Activated CD4-positive, alpha-beta T cell treated with anti-CD3 and anti-CD28 coated beads, Interleukin-2, amount 50 U/mL, for 24 hours (primary cell): ENCODE measurements around the gene MEIOB.
"Not testable (repeated sequence)": the region's sequence is repeated elsewhere in the genome, so short reads cannot be mapped to it uniquely, and the experiment has no call there.

ENCODE experiments used
- DNase-seq, 2 donors: peaks; one replicate each; pipeline ENCODE4 v3.0.0-alpha.2; 2020; ENCODE audit warnings: low read depth in 1 of 2, low spot score in 1 of 2

Gene MEIOB

DNA sequence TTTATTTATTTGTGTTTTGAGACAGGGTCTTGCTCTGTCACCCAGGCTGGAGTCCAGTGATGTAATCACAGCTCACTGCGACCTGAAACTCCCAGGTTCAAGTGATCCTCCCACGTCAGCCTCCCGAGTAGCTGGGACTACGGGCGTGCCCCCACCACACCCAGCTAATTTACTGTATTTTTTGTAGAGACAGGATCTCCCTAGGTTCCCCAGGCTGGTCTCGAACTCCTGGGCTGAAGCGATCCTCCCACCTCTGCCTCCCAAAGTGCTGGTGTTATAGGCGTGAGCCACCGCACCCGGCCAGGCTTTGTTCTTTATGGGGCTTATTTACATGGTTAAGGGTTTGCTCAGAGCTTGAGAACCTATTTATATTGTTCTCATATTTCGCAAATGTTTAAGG lies 5.8 kb upstream of the MEIOB start:
- no peak for DNase-seq

GRCh38 chr16:1877089-1877488 lies 5.1 kb upstream of the MEIOB start:
- DNase-seq: no peak

DNA sequence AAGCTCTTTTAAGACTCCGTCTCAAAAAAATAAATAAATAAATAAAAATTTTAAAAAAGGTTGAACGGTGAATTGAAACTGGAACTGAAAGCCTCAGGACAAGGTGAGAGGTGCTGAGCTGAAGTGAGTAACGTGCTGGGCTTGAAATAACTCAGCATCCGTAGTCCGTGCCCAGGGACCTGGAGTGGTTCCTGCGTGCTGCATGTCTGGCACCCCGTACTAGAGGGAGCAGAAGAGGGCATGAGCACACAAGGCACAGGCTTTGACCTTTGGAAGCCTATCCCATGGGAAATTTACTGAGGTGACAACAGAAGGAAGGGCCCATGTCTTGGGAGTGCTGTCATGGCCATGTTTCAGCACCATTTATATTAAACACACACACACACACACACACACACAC lies 4.5 kb upstream of the MEIOB start:
- no peak for DNase-seq

- DNase-seq: not testable (repeated sequence)
Measured at GRCh38 chr16:1876066-1876465, 4.1 kb upstream of the MEIOB start.

GRCh38 chr16:1874854-1875253 lies 2.9 kb upstream of the MEIOB start:
- DNase-seq: no peak

- no peak for DNase-seq
Measured at GRCh38 chr16:1870365-1871082, 1.4 kb downstream of the MEIOB start.

GRCh38 chr16:1865902-1866690 lies 5.9 kb downstream of the MEIOB start:
- no peak for DNase-seq

GRCh38 chr16:1863681-1864460 lies 8.1 kb downstream of the MEIOB start:
- DNase-seq: no peak

DNA sequence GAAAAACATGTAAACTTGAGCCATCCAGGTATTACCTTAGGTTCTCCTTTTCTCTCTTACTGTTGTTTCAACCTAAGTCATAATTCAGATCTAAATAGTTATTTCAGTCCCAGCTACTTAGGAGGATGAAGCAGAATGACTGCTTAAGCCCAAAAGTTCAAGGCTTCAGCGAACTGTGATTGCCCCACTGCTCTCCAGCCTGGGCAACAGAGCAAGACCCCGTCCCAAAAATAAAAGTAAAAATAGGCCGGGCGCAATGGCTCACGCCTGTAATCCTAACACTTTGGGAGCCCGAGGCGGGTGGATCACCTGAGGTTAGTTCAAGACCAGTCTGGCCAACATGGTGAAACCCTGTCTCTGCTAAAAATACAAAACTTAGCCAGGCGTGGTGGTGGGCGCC lies 9.6 kb downstream of the MEIOB start:
- DNase-seq: no peak

GRCh38 chr16:1861730-1862129 lies 10.2 kb downstream of the MEIOB start:
- DNase-seq: no peak

DNA sequence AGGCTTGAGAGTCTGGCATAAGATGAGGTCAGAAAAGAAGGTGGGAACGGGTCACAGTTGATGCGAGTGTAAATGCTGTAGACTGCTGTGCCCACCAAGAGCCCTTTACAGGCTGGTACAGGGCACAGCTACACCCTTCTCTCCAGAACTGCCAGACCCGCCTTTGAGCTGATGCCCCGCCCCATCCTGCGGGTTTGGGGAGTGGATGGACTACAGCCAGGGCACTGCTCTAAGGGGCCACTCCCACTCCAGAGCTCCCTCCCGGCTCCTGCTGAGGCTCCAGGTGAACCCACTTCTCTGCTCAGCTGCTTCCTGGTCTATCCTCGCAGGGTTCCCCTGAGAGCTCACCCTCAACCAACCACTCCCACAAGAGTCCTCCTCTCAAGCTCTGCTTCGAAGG lies 12.3 kb downstream of the MEIOB start:
- no peak for DNase-seq

DNA sequence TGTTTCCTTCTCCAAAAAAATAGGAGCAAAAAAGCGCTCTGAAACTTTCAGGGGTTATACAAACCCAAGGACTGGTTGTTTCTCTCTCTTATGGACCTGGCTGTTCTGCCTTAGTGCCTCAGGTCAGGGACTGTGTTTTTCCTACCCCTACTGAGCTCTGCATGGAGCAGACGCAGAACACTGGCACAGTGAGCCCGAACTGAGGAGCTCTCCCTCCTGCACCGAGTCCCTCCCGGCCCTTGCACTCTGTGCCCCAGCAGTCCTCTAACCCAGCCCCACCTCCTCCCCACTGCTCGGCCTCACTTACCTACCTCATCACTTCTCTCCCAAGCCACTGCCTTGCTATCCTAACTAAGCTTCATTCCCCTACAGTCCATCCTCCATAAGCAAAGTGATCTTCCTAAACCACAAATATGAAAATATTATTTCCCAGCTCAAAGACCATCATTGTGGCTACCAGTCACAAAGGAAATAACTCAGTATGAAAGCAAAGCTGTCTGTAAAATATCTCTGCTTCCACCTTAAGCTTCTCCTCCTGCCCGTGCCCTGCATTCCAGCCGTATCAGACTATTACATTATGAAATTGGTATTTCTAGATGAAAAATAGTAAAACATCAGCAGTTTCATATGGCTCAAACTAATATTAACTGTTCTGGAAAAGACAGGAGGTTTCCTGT lies 13.6 kb downstream of the MEIOB start:
- no peak for DNase-seq

- no peak for DNase-seq
Measured at GRCh38 chr16:1857433-1858097, 14.4 kb downstream of the MEIOB start.

- no peak for DNase-seq
Measured at GRCh38 chr16:1851793-1852192, 20.2 kb downstream of the MEIOB start.

DNA sequence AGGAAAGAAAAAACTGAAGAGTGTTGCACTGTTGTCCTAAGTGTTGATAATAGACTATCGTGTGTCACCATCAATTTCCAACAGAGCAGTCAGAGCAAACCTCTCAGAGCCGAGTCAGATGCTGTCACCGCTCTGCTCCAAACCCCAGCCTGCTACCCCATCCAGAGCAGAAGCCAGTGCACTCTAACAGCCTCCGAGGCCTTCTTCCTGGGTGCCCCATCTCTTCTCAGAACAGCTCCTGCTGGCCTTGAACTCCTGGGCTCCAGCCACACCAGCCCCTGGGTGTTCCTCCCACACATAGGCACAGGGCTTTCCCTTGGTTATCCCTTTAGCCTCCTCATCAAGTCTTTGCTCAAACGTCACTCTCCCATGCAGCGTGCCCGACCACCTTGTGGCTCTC lies 21.0 kb downstream of the MEIOB start:
- DNase-seq: no peak

GRCh38 chr16:1846416-1846815 lies 25.5 kb downstream of the MEIOB start:
- no peak for DNase-seq

- DNase-seq: no peak
Measured at GRCh38 chr16:1845985-1846384, 26.0 kb downstream of the MEIOB start.

- no peak for DNase-seq
Measured at GRCh38 chr16:1839554-1839953, 32.4 kb downstream of the MEIOB start.

- no peak for DNase-seq
Measured at GRCh38 chr16:1834096-1834495, 37.9 kb downstream of the MEIOB start.

GRCh38 chr16:1832838-1833454 lies 39.0 kb downstream of the MEIOB start:
- no peak for DNase-seq
